Cerebellar cortex (tissue), 1 donor: Measurements from ENCODE around the gene FAM107B.

Experiments
- DNase-seq: peaks from one replicate; pipeline ENCODE4 v3.0.0-alpha.2; 2015; ENCODE audit warnings: low spot score

FAM107B gene

GRCh38 chr10:14625192-14625631 is 149.5 kb downstream of the FAM107B start:
- peak; percentile 34 for DNase-seq

- DNase-seq = no peak
These were observed 150.1 kb downstream of the FAM107B start for GRCh38 chr10:14624600-14624999.

GRCh38 chr10:14623931-14624330 is 150.8 kb downstream of the FAM107B start:
- no peak for DNase-seq

DNA sequence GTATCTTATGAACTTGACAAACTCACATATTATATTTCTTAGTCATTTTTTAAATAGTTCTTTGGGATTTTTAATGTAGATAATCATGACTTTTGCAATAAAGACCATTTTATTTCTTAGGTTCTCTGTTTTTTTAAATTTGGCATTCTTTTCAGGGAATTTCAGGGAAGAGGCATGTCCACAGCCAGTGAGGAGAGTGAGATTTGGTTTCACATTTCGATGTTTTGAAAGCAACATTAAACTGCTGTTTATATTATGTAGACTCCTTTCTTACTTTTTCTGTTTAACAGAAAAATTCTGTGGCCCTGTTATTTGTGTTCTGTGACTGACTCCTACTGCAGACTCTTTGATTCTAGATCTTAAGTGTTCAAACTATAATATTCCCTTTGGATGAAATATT is 153.7 kb downstream of the FAM107B start:
- DNase-seq = no peak

GRCh38 chr10:14618674-14619073 is 156.0 kb downstream of the FAM107B start:
- DNase-seq = no peak

- no peak for DNase-seq
These were observed 156.8 kb downstream of the FAM107B start for GRCh38 chr10:14617852-14618251.

- no peak for DNase-seq
These were observed 157.6 kb downstream of the FAM107B start for GRCh38 chr10:14616955-14617730.

GRCh38 chr10:14616465-14616864 is 158.2 kb downstream of the FAM107B start:
- DNase-seq = no peak

GRCh38 chr10:14613588-14613920 is 161.1 kb downstream of the FAM107B start:
- no peak for DNase-seq

DNA sequence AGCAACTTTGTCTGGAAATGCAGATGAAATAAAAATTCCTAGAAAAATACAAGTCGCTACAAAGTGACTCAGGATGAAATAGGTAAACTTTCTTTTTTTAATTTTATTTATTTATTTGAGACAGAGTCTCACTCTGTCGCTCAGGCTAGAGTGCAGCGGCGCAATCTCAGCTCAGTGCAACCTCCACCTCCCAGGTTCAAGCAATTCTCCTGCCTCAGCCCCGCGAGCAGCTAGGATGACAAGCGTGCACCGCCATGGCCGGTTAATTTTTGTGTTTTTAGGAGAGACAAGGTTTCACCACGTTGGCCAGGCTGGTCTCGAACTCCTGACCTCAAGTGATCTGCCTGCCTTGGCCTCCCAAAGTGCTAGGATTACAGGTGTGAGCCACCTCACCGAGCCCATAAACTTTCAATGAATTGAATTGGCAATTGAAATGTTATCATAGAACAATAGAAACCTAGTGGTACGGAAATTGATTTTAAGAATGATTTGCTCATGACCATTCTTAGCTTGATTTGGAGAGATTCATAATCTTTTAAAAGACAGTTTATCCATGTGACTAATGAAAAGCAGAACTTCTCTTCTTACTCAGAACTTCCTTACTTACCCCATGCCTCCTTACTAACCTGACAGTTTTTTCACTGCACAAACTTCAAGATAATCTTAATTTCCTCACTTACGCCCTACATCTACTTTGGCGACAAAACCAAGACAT is 161.7 kb downstream of the FAM107B start:
- DNase-seq = no peak

DNA sequence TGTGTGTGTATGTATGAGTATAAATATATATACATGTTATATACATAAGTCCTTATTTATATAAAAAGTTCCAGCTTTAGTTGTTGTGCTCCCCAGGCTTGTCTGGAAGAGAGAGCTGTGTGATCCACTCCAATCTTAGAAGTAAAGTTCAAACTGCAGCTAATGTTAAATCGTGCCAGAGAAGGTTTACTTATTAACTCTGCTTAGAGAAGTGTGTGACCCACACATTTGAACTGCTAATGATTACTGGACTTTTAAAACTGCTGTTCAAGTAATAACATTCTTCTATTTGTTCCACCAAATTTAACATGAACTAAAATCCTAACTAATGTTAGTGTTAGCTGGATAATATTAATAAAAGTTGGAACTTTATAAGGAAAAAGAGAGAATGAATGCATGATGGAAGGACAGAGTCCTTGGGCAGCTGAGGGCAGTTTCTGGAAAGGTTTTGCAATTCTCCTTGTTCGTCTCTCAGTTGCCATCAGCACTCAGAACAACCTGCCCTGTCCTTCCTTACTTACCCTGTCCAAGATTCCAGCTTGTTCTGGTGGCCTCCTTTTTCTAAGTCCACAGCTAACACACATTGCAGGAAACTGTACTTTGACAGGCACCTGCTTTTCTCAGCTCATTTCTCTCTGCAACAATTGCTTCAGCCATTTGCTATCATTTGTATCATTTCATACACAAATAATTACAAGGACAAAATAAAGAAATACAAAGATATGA is 162.6 kb downstream of the FAM107B start:
- DNase-seq = no peak

DNA sequence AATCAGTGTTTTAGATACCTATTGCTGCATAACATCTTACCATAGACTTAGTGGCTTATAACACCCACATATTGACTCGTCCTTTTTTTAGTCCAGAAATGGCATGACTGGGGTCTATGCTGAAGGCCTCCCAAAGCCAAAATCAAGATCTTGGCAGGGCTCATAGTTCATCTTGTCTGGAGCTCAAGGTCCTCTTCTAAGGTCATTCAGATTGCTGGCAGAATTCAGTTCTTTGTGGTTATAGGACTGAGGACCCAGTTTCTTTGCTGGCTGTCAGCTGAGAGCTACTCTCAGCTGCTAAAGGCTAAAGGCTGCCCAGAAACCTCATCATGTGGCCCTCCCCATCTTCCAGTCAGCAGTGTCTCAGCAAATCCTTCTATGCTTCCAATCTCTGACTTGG is 165.5 kb downstream of the FAM107B start:
- no peak for DNase-seq

DNA sequence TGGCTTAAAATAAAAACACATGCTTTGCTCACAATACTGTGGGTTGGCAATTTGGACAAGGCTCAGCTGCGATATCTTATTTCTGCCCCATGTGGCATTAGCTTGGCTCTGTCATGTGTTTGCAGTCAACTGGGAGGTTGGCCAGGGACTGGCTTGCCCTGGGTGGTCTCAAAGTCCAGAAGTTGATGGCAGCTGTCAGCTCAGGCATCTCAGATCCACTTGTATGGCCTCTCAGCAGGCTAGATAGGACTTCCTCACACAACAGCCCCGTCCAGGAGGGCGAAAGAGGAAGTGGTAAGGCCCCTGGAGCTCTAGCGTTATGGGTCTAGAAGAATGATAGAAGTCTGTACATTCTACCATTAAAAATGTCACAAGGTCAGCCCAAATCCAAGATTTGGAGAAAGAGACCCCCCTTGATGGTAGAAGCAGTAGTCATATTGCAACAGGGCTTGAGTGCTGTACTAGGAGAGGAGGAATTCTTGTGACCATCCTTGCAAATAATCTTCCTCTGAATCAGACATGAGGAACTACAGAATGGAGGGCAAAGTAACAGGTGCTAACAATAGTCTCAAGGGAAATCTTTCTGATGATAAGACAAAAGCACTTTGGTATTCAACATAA is 166.2 kb downstream of the FAM107B start:
- DNase-seq = no peak

GRCh38 chr10:14606633-14607032 is 168.1 kb downstream of the FAM107B start:
- no peak for DNase-seq

DNA sequence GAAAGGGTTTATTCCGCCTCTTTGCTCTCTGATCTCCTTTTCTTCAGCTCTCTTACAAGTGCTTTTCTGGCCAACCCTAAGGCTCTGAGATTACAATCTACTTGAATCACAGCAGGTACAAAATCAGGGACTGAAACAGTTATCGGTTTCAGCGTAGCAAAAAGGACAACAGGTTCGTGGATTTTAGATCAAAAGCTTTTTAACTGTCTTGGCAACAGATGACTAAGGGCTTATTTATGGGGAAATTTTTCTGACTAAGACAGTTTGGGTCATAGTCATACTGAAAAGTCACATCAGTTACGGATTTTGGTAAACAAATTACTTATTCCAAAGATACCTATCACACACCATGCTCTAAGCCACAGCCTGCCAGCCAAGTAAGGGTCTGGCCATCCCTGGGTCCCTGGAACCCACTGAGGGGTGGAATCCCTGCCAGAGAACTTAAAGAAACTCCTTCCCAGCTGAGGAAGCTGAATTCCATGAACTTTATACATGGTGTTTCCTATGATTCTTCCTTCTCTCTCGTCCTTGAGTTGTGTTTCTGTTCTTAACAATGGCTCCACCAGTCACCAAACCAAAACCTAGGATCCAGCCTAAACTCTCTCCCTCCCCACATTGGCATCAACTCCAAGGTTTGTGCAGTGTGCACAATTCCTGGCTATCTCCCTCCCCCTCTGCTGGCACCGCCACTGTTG is 169.3 kb downstream of the FAM107B start:
- peak; percentile 50 for DNase-seq

- DNase-seq = peak; percentile 75
These were observed 170.2 kb downstream of the FAM107B start for GRCh38 chr10:14604181-14605142.

GRCh38 chr10:14603534-14604102 is 171.1 kb downstream of the FAM107B start:
- peak; percentile 57 for DNase-seq

GRCh38 chr10:14602807-14603533 is 171.7 kb downstream of the FAM107B start:
- no peak for DNase-seq

DNA sequence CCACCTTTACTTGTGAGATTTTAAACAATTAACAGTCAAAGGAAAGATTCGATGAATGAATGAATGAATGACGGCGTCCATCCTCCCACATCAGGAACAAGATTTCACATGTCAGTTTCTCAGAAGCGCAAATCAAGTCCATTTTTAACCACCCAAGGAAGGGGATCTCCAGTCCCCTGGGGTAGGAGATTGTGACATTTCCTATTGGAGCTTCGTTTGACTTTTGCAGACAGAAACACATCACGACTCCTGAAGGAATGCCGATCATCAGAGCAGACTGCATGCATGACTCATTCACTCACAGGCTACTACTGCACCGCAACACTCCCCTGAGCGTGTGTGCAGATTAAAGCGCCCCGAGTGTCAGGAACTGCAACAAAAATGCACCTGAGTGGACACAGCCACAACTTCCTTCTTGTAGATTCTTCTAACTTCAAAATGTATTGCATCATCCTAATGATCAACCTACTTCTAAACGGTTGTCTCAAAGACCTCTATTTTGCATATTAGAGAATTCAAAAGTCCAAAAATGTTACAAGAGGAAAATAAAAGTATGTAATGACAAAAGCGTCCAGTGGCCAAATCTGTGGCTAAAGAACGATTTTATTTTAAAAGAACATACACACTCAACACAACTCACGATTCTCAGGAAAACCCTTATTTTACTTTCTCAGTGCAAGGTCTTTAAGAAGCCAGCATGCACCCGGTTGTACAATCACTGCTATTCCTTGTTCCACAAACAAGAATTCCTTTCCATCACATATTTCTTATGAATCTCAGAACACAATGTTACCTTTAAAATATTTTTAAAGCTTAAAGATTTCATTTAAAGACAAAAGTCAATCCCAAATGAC is 172.6 kb downstream of the FAM107B start:
- DNase-seq = peak; percentile 71
